Measurements from ENCODE around the gene OR4K14. TPM values are rescaled to one million over a fixed set of nuclear protein-coding genes. Genes with fewer than 3 reads are reported as not detected.

OR4K14 gene
- polyA plus RNA-seq, 3 donors from 2014 or later = not detected

Other genes with a start within 250 kb of the OR4K14 start
- gene OR4M1, start 245.8 kb downstream of the OR4K14 start, polyA plus RNA-seq = not detected
- gene OR4N2, start 215.5 kb downstream of the OR4K14 start, polyA plus RNA-seq = not detected
- not detected for gene OR4K2, start 144.2 kb downstream of the OR4K14 start, polyA plus RNA-seq
- not detected for gene OR4K5, start 98.7 kb downstream of the OR4K14 start, polyA plus RNA-seq
- not detected for gene OR4K1, start 88.4 kb downstream of the OR4K14 start, polyA plus RNA-seq
- gene OR4K15, start 43.7 kb downstream of the OR4K14 start, polyA plus RNA-seq = not detected
- gene OR4Q2, start 17.1 kb downstream of the OR4K14 start, polyA plus RNA-seq = not detected
- not detected for gene OR4K13, start 16.7 kb upstream of the OR4K14 start, polyA plus RNA-seq
- not detected for gene OR4L1, start 40.7 kb upstream of the OR4K14 start, polyA plus RNA-seq
- gene OR4K17, start 91.4 kb upstream of the OR4K14 start, polyA plus RNA-seq = not detected
- gene OR4N5, start 119.5 kb upstream of the OR4K14 start, polyA plus RNA-seq = not detected
- gene OR11G2, start 171.6 kb upstream of the OR4K14 start, polyA plus RNA-seq = not detected
- not detected for gene OR11H6, start 204.4 kb upstream of the OR4K14 start, polyA plus RNA-seq
- gene OR11H7, start 209.7 kb upstream of the OR4K14 start, polyA plus RNA-seq = not detected
- not detected for gene OR11H4, start 220.0 kb upstream of the OR4K14 start, polyA plus RNA-seq